GOT3 (cell line): ENCODE data around the gene DENND10.
"Not testable (repeated sequence)": the region's sequence is repeated elsewhere in the genome, so short reads cannot be mapped to it uniquely, and the experiment has no call there.

Source experiments
- DNase-seq: peaks from one replicate; lab custom pipeline; 2025; ENCODE audit warnings: mixed read lengths; lab: John Stamatoyannopoulos, UW

The DENND10 gene, protein sequence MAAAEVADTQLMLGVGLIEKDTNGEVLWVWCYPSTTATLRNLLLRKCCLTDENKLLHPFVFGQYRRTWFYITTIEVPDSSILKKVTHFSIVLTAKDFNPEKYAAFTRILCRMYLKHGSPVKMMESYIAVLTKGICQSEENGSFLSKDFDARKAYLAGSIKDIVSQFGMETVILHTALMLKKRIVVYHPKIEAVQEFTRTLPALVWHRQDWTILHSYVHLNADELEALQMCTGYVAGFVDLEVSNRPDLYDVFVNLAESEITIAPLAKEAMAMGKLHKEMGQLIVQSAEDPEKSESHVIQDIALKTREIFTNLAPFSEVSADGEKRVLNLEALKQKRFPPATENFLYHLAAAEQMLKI

DNA sequence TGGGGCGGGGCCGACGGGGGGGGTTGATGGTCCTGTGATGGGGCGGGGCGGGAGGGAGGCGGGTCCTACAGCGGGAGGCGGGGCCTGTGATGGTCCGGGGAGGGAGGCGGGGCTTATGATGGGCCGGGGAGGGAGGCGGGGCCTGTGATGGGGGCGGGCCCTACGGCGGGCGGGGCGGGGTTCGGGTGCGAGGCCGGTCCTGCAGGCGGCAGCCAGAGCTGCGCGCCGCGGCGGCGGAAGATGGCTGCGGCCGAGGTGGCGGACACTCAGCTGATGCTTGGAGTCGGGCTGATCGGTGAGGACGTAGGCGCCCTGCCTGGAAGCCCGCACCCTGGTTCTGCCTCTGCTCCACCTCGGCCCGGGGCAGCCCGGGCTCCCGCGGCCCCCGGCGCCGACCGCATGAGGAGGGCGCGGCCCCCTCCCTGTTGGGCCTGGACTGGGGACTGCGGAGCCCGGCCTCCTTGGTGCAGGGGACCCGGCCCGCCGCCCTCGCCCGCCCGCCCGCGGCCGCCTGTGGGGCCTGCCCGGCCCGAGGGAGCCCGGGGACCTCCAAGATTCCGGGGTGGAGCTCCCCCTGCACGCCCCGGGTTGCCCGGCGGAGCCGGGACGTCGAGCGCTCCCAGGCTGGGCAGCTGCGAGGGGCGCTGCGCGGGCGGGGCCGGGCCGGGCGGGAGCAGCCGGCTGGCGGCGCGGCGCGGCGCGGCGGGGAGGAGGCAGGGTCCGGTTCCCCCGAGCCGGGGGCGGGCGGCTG is at the start of gene DENND10:
Gene DENND10 (plus strand): TSS at position 211 of the 751 bp plus-strand sequence. CDS start 30 bp downstream, at position 241.
- DNase-seq = peak; percentile 48

DNA sequence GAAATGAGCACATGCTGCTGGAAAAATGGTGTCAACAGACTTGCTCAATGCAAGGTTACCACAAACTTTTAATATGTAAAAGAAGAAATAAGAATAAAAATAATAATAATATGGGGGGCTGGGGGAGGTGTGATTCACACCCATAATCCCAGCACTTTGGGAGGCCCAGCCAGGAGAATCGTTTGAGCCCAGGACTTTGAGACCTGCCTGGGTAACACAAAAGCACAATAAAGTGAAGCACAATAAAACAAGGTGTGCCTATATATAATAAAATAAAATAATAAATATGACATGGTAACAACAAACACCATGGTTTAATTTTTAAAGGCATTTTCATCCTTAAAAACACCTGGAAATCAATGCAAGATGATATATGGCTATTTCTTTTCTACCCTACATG is 48.4 kb upstream of the DENND10 start:
- DNase-seq = no peak

DNA sequence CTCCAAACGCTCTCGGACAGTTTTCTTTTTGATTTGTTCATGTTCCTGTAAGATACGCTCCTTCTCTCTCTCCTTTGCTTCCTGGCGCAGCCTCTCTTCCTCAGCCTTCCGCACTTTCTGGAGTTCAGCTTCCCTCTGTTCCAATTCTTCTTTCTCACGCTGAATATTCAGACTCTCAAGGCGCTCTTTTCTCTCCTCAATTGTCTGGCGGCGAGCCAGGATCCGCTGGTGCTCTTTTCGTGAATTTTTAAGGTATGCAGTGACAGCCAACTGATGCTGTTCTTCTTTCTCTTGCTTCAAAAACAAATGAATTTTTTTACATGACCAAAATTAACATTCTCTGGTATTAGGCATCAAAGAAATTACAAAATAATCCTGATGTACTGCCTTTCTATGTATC is 45.9 kb upstream of the DENND10 start:
- no peak for DNase-seq

DNA sequence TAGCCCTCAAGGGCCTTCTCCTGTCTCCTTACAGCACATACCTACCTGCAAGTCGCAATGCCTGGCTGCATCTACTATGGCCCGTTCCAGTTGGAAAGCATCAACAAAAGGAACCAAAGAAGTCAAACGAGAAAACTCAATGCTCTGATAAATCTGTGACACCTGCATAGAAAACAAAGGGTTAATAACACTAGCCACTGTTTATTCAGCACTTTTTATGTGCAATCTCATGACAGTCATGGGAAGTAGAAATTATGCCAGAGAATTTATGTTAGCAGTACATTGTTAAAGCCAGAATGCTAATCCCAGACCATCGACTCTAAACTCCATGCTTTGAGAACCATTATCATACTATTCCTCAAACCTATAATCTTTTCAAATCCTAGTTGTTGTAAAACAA is 44.4 kb upstream of the DENND10 start:
- DNase-seq = no peak

DNA sequence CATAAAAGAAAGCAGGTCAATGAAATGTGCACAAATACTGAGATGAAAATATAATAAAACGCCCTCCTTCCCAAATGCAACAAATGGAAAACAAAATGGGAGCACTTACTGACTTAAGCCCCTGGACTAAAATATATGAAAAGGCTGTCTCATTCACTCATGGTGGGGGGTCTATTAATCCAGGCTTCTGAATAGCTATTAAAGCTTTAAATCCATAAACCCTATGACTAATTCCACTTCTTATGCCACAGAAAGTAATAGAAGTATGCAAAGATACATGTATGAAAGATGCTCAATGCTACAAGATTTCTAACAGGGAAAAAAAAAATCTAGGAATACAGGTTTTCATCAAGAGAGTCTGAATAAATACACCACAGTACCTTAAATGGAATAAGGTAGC is 43.8 kb upstream of the DENND10 start:
- no peak for DNase-seq

DNA sequence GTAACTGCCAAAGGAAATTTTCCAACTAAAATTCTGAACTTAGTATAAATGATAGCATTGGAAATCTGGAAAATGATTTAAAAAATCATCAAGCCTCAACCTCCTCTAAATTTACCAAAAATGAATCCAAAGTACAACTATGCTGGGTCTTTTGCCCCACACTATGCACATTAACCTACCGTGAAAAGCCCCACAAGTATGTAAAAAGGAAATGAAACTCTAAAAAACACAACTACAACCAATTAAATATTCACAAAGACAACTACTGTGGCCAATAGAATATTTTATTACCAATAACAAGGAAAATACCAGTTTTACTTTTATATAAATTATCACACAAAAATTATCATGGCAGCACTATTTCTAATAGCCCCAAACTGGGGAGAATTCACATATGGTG is 42.6 kb upstream of the DENND10 start:
- no peak for DNase-seq

DNA sequence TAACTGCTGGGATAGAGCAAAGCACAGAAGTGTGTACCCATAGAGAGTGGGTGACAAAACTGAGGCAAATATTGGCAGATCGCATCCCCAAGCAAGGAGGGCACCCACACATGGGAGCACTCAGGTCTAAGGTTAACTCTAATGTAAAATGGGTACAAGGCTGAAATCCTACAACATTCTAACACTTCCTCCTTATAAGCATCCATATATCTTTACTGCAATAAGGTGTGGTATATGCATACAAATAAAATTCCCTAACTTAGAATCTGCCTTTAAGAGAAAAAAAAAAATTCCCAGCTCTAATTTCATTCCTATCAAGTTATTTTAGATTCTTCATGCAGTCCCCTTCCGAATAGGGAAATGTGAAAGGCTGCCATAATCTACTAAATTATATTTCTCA is 42.0 kb upstream of the DENND10 start:
- no peak for DNase-seq

DNA sequence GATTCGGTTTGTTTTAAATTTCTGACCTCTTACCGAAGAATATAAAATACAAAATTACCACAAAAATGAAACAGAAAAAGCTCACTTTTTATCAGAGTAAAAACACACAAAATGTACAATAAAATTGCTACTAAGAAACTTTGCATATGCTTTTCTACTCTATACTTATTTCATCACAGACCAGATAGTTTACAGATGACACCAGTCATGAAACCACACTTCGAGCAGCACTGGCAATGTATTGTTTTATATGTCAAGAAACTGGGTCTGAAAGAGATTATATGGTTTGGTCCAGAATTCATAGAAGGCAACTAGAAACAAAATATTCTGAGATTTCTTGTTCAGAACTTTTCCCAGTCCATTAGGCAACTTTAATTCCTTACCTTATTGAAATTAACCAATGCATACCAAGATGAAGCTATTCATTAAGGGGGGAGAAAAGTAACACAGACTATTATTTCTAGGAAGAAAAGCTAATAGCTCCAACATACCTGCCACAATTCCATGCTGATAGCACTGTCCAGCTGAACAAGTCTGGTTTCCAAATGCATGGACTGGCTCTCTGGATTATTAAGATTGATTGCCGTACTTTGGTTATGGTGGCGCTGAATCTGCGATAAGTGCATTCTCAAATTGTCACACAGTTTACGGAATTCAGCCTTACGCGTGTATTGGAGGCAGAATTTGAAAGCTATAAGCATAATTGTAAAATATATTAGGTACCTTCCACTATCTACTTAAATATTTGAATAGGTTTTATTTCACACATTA is 33.3 kb upstream of the DENND10 start:
- DNase-seq = no peak

DNA sequence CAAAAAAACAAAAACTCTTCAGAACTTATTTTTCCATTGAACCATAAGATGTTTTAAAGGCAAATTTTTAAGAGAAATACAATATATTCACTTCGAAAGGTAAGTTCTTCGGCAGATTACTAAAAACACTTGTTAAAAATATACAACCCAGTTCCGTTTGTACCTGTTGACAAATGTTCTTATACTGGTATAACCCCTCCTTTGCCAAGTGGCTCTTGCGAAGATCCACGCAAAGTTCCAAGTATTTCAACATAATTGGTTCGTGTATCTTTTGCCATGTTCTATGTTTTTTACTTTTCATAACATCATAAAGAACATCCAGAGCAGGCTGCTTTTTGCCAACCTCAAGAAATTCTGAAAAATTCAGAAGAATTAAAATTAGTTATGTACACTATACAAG is 30.3 kb upstream of the DENND10 start:
- DNase-seq = no peak

DNA sequence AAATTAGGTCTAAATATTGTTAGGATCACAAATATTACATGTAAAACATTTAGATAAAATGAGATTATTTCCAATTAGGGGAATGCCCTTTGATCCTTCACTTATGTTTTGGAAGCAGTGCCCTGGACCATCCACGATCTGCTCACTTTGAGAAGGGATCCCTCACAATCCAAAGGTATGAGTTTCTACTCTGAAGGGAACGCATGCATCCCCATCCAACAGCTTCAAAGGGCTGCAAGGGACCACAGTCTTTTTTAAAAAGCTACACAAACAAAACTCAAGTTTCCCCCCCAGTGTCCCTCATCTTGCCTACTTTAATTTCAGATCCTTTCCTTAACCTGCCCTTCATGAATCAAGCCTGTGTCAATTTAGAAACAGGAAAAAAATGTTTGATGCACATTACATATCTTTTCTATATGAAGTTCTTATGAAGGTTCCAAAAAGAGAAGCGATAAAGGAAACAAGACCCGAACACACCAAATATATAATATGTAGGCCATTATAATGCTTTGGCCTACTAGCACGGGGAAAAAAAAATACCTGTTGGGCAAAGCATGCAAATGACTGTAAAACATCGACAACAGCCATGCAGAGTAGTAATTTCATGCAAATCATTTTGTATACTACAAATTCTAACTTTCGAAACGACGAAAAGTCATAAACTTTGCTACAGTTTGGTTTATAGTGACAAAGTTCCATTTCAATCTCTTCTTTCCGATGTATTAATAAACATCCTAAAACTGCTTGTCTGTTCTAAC is 25.3 kb upstream of the DENND10 start:
- no peak for DNase-seq

DNA sequence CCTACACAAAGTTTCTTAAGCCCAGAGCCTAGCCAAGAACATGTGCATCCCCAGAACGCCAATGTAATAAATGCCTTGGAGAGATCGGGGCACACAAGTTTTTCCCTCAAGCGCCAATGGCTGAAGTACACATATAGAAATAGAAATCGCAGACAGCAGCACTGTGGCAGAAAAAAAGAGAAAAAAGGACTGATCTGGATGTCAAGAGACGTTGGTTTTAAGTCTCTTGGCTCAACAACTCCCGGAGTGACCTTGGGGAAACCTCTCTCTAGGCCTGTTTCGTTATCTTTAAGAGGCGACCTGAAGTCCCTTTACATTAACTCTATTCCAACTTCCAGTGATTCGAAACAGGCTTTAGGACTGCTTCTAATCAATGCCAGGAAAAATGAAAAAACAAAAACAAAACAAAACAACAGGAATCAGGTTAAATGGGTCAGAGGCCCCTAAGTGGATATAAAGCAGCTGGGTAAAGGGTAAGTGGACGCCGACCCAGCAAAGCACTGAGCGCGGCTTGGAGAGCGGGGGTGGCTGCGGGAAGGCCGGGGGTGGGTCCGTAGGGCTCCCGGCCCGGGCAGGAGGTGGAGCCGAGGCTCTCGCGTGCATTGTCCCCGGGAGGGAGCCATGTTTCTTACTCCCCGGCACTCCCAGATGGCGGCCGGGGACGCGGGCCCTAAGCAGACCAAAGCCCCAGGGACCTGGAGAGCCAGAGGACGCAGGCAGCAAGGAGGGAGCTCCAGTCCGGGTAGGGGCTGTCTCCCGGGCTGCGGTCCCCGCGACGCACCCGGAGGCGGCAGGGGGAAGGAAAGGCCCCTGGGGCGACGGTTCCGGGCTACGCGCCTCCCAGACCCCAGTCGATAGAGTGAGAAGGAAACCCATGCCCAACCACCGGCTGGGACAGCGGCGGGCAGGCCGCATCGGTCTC is 24.1 kb upstream of the DENND10 start:
- no peak for DNase-seq

DNA sequence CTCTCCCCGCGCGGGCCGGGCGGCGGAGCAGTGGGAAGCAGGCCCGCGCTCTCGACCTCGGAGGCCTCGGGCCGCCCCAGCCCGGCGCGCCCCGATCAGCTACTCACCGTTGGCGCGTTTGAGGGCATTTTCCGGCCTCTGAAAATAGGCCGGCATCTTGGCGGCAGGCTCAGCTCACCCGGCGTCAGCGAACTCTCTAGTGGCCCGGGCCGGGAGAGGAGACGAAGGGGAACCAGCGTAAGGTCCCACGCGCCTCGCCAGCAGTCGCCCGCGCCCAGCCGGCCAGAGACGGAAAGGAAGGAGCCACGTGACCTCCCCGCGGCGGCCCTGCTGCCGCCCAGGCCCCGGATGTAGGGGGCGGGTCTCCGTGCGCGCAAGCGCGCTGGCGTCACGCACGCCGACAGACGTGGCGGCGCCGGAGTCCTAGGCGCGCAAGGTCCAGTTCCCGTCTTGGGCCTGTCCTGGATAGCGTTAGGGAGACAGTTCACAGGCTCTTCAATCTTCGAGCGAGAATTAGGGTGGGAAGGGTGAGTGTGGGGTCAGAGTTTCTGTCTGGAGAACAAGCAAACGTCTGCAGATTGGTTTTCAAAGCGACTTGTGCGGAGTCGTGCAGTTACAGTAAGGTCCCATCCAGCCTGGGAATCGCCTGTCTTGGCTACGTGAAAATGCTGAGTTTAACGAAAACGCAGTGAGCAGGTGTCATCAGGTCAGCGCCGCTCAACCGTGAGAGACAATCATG is 23.2 kb upstream of the DENND10 start, which contains the start of gene EIF3A:
Gene EIF3A (minus strand): TSS at position 297 of the 739 bp plus-strand sequence. CDS start 141 bp downstream, at position 156.
- DNase-seq = peak; percentile 83

DNA sequence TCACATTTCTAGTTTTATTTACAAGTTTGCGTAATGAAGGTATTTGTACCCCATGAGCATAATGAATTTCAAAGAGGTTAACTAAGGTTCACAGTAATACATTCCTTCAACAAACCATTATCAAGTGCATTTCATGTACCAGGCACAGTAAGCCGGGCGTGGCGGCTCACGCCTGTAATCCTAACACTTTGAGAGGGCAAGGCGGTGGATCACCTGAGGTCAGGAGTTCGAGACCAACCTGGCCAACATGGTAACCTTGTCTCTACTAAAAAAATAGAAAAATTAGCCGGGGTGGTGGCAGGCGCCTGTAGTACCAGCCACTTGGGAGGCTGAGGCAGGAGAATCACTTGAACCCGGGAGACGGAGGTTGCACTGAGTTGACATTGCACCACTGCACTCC is 19.0 kb upstream of the DENND10 start:
- no peak for DNase-seq

DNA sequence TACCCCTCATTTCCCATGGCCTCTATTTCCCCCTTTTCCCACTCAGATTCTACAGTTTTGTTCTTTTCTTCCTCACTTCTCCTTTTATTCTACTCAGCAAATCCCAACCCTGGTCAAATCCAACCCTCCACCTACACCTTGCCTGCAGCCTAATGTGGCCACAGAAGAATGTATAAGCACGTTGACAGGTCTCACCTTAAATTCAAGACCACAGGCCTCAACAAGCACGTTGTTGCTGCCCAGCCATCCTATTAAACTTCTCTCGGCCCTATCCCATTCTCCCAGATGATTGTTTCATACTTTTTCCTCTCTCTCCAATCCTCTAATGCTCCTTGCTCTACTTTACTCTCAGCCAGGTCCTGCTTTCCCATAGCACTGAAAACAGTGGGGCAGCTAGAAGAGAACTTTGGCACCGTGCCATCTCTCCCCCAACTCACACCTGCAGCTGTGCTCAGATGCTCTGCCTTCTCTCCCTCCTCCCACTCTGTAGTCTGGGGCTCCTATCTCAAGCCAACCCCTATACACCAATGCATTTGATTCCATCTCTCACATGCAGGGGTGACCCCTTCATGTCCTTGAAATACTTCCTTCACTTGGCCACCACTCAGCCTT is 16.5 kb upstream of the DENND10 start:
- DNase-seq = no peak

DNA sequence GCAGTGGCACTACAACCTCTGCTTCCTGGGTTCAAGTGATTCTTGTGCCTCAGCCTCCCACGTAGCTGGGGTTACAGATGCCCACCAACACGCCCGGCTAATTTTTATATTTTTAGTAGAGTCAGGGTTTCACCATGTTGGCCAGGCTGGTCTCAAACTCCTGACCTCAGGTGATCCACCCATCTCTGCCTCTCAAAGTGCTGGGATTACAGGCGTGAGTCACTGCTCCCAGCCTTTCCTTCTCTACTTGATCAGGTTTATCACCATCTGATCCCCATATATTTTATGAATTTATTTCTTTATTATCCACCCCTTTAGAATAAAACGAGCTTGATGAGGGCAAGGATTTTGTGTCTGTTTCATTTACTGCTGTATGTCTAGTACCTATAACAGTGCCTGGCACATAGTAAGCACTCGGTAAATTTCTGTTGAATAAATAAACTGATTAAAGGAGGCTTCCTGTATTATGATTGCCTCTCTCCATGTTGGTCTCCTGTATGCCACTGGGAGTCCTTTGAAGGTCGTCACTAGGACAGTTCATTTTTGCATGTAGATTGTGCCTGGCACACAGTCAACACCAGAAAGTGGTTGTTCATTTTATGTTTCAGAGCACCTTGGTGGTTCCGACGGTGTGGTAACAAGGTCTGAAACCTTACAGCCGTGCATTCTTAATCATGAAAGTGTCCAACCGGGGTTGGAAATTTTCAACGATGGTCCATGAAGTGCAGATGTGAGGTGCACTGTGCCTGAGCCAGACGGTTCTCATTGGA is 13.7 kb upstream of the DENND10 start:
- no peak for DNase-seq

DNA sequence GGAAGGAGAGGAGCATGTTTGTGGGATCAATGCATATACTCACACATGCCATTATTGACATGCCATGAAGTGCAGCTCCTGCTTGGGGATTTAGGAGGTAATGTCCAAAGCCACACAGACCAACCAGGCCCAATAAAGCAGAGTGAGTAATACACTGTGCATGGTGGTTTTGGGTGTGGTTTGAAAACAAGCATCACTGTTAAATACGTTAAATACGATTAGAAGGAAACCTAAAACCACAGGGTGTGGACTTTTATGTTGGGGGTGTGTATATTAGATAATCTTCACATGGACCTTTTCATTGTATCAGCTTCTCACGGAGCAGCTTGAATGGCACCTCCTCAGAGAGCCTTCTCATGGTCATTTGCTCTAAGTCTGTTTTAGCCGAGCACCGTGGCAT is 12.9 kb upstream of the DENND10 start:
- DNase-seq = no peak

DNA sequence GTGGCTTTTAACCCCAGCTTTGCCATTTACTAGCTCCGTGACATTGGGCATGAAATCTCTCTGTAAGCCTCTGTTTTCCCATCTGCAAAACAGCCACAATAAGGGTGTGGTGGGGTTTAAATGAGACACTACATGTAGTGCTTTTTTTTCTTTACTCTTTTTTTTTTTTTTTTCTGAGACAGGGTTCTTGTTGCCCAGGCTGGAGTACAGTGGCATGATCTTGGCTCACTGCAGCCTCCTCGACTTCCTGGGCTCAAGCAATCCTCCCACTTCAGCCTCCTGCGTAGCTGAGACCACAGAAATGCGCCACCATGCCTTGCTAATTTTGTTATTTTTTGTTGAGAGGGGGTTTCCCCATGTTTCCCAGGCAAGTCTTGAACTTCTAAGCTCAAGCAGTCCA is 8.3 kb upstream of the DENND10 start:
- no peak for DNase-seq

DNA sequence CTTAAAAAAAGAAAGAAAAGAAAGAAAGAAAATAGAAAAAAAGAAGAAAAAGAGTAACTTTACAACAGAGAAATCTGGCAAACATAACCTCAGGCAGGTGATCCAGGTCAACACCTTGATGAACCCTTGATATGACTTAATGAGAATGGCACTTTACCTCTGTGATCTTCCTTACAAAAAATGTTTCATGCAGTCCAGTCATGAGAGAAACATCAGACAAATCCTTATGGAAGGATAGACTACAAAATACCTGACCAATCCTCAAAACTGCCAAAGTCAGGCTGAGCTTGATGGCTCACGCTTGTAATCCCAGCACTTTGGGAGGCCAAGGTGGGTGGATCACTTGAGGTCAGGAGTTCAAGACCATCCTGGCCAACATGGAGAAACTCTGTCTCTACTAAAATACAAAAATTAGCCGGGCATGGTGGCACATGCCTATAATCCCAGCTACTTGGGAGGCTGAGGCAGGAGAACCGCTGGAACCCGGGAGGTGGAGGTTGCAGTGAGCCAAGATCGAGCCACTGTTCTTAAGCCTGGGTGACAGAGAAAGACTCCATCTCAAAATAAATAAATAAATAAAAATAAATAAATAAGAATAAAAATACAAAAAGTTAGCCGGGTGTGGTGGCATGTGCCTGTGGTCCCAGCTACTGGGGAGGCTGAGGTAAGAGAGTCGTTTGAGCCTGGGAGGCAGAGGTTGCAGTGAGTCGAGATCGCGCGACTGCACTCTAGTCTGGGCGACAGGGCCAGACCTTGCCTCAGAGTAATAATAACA is 7.1 kb upstream of the DENND10 start:
- not testable (repeated sequence) for DNase-seq
